SU-DHL-6 (cell line): ENCODE data around the gene DPYSL5.

ENCODE experiments used
- CTCF ChIP-seq: fragments of 200-600 bp; sonication (generic); IDR thresholded peaks from one replicate; pipeline ENCODE4 v1.5.1; 2017; ENCODE audit warnings: antibody characterized with exemption, mild to moderate bottlenecking, low read length, moderate library complexity; ENCODE audit not compliant: insufficient read depth, poor library complexity, severe bottlenecking
- EZH2phosphoT487 ChIP-seq: fragments of 200-600 bp; sonication (generic), shearing (Covaris generic); conservative IDR thresholded peaks from 2 replicates; pipeline ENCODE4 v1.6.1; 2018; ENCODE audit warnings: mild to moderate bottlenecking, antibody characterized with exemption, low read length, moderate library complexity, mixed read lengths

DNA sequence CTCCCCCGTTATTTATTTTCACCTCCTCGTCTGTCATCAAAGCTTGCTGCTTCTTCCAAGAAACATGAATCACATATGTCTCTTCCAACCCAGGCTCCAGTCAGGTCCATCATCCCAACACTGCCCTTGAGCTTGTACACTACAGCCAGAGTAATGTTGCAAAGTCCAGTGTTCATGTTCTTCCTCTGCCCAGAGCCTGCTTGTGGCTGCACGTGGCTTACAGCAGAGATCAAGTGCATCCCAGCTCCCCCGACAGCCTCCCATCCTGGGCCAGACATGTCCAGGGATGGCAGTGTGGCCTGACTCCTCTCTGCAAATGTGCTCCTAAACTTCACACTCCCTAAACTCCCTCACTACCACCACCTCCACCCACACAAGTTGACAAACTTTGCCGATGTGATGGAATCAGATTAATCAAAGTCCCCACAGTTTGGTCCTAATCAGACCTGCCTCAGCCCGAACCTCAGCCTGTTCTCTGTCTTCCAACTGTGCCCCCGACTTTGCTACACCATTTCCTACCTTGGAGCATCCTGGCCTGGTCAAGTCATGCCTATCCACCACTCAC, 68.3 kb downstream of the DPYSL5 start:
- no peak for TF ChIP-seq CTCF
- TF ChIP-seq EZH2phosphoT487: no peak
